NCI-H1092 (cell line): Measurements from ENCODE around the gene PRODH2.

Experiments
- DNase-seq: peaks from one replicate; lab custom pipeline; 2025; lab: John Stamatoyannopoulos, UW

PRODH2 gene

GRCh38 chr19:35757749-35758608, 54.7 kb downstream of the PRODH2 start, which contains the start of gene PROSER3:
PROSER3 (plus strand) TSS chr19:35758176; CDS start chr19:35758216, 40 bp downstream.
- DNase-seq: peak; percentile 96

- peak; percentile 63 for DNase-seq
Observed at GRCh38 chr19:35757231-35757748, 55.4 kb downstream of the PRODH2 start.

DNA sequence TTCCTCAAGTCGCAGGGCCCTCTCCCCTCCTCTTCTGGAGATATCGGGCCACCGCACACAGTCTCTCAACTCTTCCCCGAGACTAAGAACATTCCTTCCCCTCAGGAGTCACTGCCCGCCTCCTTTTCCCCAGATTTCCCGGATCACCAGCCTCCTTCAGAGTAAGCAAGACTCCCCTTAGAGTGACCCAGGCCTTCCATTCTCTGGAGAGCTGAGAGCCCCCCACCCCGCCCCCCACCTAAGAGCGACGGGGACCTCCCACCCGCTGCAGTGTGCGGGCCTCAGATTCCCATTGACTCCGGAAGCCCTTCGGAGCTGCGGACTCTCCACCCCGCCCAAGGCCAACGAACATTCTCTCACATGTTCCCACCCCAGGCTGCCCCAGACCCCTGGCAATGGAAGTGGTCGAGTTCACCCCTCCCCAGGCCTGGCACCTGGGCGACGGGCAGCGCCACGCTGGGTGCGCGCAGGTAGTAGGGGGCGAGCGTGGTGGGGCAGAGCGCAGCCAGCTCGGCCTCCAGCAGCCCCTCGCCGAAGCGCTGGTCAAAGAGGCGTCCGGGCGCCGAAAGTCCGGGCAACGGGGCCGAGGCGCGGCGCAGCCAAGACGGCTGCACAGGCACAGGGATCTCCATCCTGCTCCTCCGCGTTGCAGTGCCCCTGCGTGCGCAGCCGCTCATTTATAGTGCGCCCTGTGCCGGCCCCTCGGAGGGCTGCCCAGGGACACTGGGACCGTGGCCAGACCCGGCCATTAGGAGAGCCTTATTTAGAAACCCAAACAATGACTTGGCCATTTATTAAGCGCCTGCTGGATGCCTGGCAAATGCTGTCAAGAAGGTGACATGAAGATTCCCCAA, 56.0 kb downstream of the PRODH2 start, which contains the start of gene HSPB6:
Gene HSPB6, minus strand, starts transcription at position 653 of the 854 bp plus-strand sequence. Its CDS starts 21 bp downstream, at position 632.
- DNase-seq: no peak

- DNase-seq: no peak
Observed at GRCh38 chr19:35755550-35756376, 56.9 kb downstream of the PRODH2 start.

- no peak for DNase-seq
Observed at GRCh38 chr19:35755131-35755549, 57.5 kb downstream of the PRODH2 start.

GRCh38 chr19:35754370-35755130, 58.1 kb downstream of the PRODH2 start:
- no peak for DNase-seq

GRCh38 chr19:35753634-35754369, 58.8 kb downstream of the PRODH2 start:
- DNase-seq: no peak

- no peak for DNase-seq
Observed at GRCh38 chr19:35752746-35753350, 59.8 kb downstream of the PRODH2 start.

DNA sequence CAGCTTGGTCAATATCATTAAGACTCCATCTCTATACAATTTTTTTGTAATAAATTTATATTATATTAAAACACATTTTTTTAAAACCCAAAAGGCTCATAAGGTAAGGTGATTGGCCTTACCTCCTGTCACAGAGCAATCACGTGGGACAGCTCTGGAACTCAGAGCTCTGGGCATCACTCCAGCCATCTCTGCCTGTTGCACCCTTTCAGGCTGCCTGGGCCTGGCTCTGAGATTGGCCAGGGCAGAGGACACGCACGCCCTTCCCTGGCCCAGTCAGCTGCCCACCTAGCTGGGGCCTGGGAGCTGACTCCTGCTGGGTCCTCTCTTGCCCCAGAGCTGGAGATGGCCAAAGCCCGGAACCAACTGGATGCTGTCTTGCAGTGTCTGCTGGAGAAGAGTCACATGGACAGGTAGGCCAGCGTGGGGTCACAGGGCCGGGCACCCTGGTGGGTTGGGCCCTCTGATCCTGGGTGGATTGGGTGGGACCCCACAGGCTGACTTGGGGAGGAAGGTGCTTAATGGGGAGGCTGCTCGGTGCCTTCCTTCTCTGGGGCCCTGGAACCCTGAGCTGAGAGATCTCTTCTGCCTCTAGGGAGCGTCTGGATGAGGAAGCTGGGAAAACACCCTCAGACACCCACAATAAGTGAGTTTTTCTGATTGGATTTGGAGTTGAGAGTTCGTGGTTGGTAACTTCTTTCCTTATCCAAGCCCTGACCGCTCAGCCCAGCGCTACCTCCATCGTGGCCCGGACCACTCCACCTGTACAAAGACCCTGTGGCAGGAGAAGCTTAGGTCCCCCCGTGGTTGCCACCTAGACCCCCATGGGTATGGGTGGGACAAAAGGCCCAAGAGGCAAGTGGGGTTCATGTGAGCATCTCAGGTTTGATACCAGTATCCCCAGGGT, 60.6 kb downstream of the PRODH2 start:
- DNase-seq: no peak

DNA sequence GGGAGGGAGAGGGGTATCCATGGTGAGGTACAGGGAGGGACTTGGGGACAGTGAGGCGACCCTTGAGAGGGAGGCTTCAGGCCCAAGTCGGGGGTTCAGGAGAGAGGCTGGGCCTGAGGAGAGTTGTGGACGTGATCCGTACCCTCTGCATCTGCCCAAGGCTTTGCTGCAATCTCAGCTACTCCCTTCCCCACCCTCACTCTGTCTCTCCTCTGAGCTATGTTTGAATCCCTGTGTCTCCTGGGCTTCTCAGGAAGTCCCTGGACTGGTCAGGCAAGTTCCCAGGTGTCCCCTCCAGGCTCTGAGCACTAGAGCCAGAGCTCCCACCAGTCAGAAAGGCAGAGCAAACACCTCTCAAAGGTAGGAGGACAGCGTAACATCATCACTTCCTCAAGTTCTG, 62.5 kb downstream of the PRODH2 start:
- DNase-seq: no peak
